Uterus (tissue), 4 donors: Measurements from ENCODE around the gene MYH13. TPM values are rescaled to one million over a fixed set of nuclear protein-coding genes. Genes with fewer than 3 reads are reported as not detected.

Source experiments
- DNase-seq, 2 donors: peaks; one replicate each; pipeline ENCODE4 v3.0.0-alpha.2; 2019 to 2020
- H3K27ac ChIP-seq, 2 donors: fragments of 200-600 bp; sonication (generic); 1 replicate in 1 of 2; 2 replicates in 1 of 2; pipeline ENCODE4 v1.5.1; 2016 to 2018
- H3K27me3 ChIP-seq, 2 donors: fragments of 200-600 bp; sonication (generic); one replicate each; pipeline ENCODE4 v1.5.1; 2018 to 2019; ENCODE audit warnings: control low read depth in 1 of 2
- H3K36me3 ChIP-seq, 2 donors: fragments of 200-600 bp; sonication (generic); one replicate each; pipeline ENCODE4 v1.5.1; 2019; ENCODE audit warnings: control low read depth in 1 of 2
- H3K4me1 ChIP-seq, 2 donors: fragments of 200-600 bp; sonication (generic); one replicate each; pipeline ENCODE4 v1.5.1; 2018 to 2019; ENCODE audit warnings: control low read depth in 1 of 2
- H3K4me3 ChIP-seq, 2 donors: fragments of 200-600 bp; sonication (generic); 1 replicate in 1 of 2; 2 replicates in 1 of 2; pipeline ENCODE4 v1.5.1; 2018 to 2019; ENCODE audit warnings: mild to moderate bottlenecking in 1 of 2
- H3K9me3 ChIP-seq, 2 donors: fragments of 200-600 bp; sonication (generic); one replicate each; pipeline ENCODE4 v1.5.1; 2019; ENCODE audit warnings: control low read depth in 1 of 2
- CTCF ChIP-seq, 4 experiments: fragments of 200-600 bp in 2 of 4; fragments of 450-650 bp in 2 of 4; sonication (generic) in 2 of 4; IDR thresholded peaks; one replicate each; pipeline ENCODE4 v1.5.1; 2016 to 2019; ENCODE audit warnings: antibody characterized with exemption in 4 of 4, mild to moderate bottlenecking in 2 of 4, moderate library complexity in 1 of 4
- POLR2A ChIP-seq, 2 donors: fragments of 450-650 bp; IDR thresholded peaks; one replicate each; pipeline ENCODE4 v1.6.1; 2016; ENCODE audit warnings: antibody characterized with exemption in 2 of 2, mild to moderate bottlenecking in 1 of 2, moderate library complexity in 1 of 2
- intact Hi-C: fragments of 100-400 bp; cut with DNase I; formaldehyde crosslinking; loops from one replicate; pipeline ENCODE4 v1.15.1; 2023; ENCODE audit warnings: low total_unique reads
- total RNA-seq, 4 donors: library from RNA; depleted of rRNA in 3 of 4; stranded (reverse); fragments of >200 nt in 3 of 4; gene quantifications; one replicate each; pipeline versions ENCODE4 v1.1.0 to v1.2.4, GENCODE V29; 2014 to 2023
- donor health status: DM: yes; HTN: yes; CAD: no.

Gene MYH13
- total RNA-seq, 4 donors from 2014 or later: not detected

- Histone ChIP-seq H3K27me3 (no peaks in the 10 kb centered on the region), H3K9me3 (no peaks in the 10 kb centered on the region), H3K4me1 (no peaks in the 10 kb centered on the region), H3K27ac (no peak overlapping the region), H3K4me3 (no peak overlapping the region), H3K36me3 (no peaks in the 10 kb centered on the region)
- TF ChIP-seq CTCF (IDR thresholded peaks at IDR 0.05): peak; percentile 14 to 47 (median 36)
- TF ChIP-seq POLR2A (IDR thresholded peaks at IDR 0.05): no peak
- intact Hi-C loops: no loop called here
- DNase-seq: peak; percentile 69 to 71
Observed at GRCh38 chr17:10316801-10317542, 55.8 kb downstream of the MYH13 start.

- H3K4me1 ChIP-seq: no peaks in the 10 kb centered on the region
- no peaks in the 10 kb centered on the region for H3K36me3 ChIP-seq
- no peaks in the 10 kb centered on the region for H3K9me3 ChIP-seq
Observed at GRCh38 chr17:10314329-10314728, 58.5 kb downstream of the MYH13 start.

GRCh38 chr17:10313037-10313672 lies 59.7 kb downstream of the MYH13 start:
- no peaks in the 10 kb centered on the region for H3K36me3 ChIP-seq
- H3K4me1 ChIP-seq: no peaks in the 10 kb centered on the region
- H3K4me3 ChIP-seq: no peak overlapping the region
- DNase-seq: no peak
- no peak for TF ChIP-seq CTCF (IDR thresholded peaks at IDR 0.05)
- TF ChIP-seq POLR2A (IDR thresholded peaks at IDR 0.05): no peak
- H3K27me3 ChIP-seq: no peaks in the 10 kb centered on the region
- no peak overlapping the region for H3K27ac ChIP-seq
- no peaks in the 10 kb centered on the region for H3K9me3 ChIP-seq
- intact Hi-C loops: no loop called here

More at GRCh38 chr17:10314329-10314728, 58.5 kb downstream of the MYH13 start:
- Histone ChIP-seq H3K27me3 (no peaks in the 10 kb centered on the region), H3K27ac (no peak overlapping the region), H3K4me3 (no peak overlapping the region)
- no peak for DNase-seq
- intact Hi-C loops: no loop called here
- TF ChIP-seq POLR2A (IDR thresholded peaks at IDR 0.05) (no peak), CTCF (IDR thresholded peaks at IDR 0.05) (no peak)

- Histone ChIP-seq H3K36me3 (no peaks in the 10 kb centered on the region), H3K4me1 (no peaks in the 10 kb centered on the region), H3K27ac (no peak overlapping the region), H3K4me3 (no peak overlapping the region), H3K9me3 (no peaks in the 10 kb centered on the region), H3K27me3 (no peaks in the 10 kb centered on the region)
- DNase-seq: no peak
- no peak for TF ChIP-seq CTCF (IDR thresholded peaks at IDR 0.05)
- no peak for TF ChIP-seq POLR2A (IDR thresholded peaks at IDR 0.05)
- intact Hi-C loops: no loop called here
Observed at GRCh38 chr17:10311131-10311530, 61.7 kb downstream of the MYH13 start.
